K562 (cell line): ENCODE data around the gene ZNF775. TPM values are rescaled to one million over a fixed set of nuclear protein-coding genes. Genes with fewer than 3 reads are reported as not detected.

Source experiments
- ARID1B ChIP-seq: fragments of 450-650 bp; IDR thresholded peaks from 2 replicates; pipeline ENCODE4 v1.6.1; 2016; ENCODE audit warnings: antibody characterized with exemption, mild to moderate bottlenecking, inconsistent platforms
- BACH1 ChIP-seq: fragments of 200-800 bp; sonication (Bioruptor generic); IDR thresholded peaks from 2 replicates; pipeline ENCODE4 v1.6.1; 2016; ENCODE audit warnings: missing genetic modification characterization, missing compliant biosample characterization
- HMG20A ChIP-seq: fragments of 450-650 bp; formaldehyde crosslinking; conservative IDR thresholded peaks from 2 replicates; pipeline ENCODE4 v1.4.0; 2020; ENCODE audit warnings: mild to moderate bottlenecking, mixed read lengths
- MAFG ChIP-seq: fragments of 450-650 bp; conservative IDR thresholded peaks from 2 replicates; pipeline ENCODE4 v1.6.1; 2016; ENCODE audit warnings: missing genetic modification characterization, missing compliant biosample characterization
- MAZ ChIP-seq, 2 experiments: fragments of 450-650 bp in 1 of 2; sonication (generic) in 1 of 2; formaldehyde crosslinking; IDR thresholded peaks in 1 of 2; conservative IDR thresholded peaks in 1 of 2; 2 replicates each; pipeline versions ENCODE4 v1.4.0 to v1.5.0; 2020; ENCODE audit warnings: mild to moderate bottlenecking in 1 of 2, missing genetic modification reagents in 1 of 2
- MBD2 ChIP-seq: sonication (generic); IDR thresholded peaks from 2 replicates; pipeline ENCODE4 v1.6.1; 2016; ENCODE audit warnings: low read depth, borderline replicate concordance
- MXI1 ChIP-seq: IDR thresholded peaks from 2 replicates; pipeline ENCODE4 v1.6.1; 2011; ENCODE audit warnings: low read depth, mild to moderate bottlenecking, improper control_type of control experiment, low read length
- NR2C1 ChIP-seq, 2 experiments: fragments of 450-650 bp; IDR thresholded peaks; 2 replicates each; pipeline ENCODE4 v1.6.1; 2017; ENCODE audit warnings: mild to moderate bottlenecking in 2 of 2, antibody characterized with exemption in 1 of 2, inconsistent platforms in 1 of 2, missing compliant biosample characterization in 1 of 2, missing genetic modification characterization in 1 of 2
- OTX1 ChIP-seq: fragments of 450-650 bp; formaldehyde crosslinking; IDR thresholded peaks from 2 replicates; pipeline ENCODE4 v1.4.0; 2022; ENCODE audit warnings: mild to moderate bottlenecking
- ZNF274 ChIP-seq: IDR thresholded peaks from 2 replicates; pipeline ENCODE4 v1.6.1; 2011; ENCODE audit warnings: low read depth, mild to moderate bottlenecking, low read length, moderate library complexity, borderline replicate concordance
- polyA plus RNA-seq, 8 experiments: library from polyadenylated mRNA; depleted of rRNA in 4 of 8; stranded (reverse) in 5 of 8; unstranded in 3 of 8; fragments of >200 nt; fragmentation: Nextera tagmentation in 2 of 8; fragmentation: Illumina TruSeq in 1 of 8; extraction: Ambion mirVana in 2 of 8; extraction: Trizol in 1 of 8; gene quantifications; 2 replicates each; pipeline versions ENCODE4 v1.2.1 to v1.2.3, GENCODE V29; 2011 to 2014; ENCODE audit warnings: inconsistent platforms in 1 of 8, missing spikeins in 1 of 8
- total RNA-seq, 7 experiments: library from RNA; depleted of rRNA in 6 of 7; stranded (reverse); fragments of >200 nt in 6 of 7; fragmentation: Illumina TruSeq in 2 of 7; extraction: Trizol in 2 of 7; gene quantifications; 2 replicates each; pipeline versions ENCODE4 v1.2.1 to v1.2.3, GENCODE V29; 2011 to 2021; ENCODE audit warnings: low replicate concordance in 1 of 7
- TF ChIP-seq, protein P1 (sequence below), 2 experiments: fragments of 450-650 bp; conservative IDR thresholded peaks; 2 replicates each; pipeline ENCODE4 v1.6.1; 2017; ENCODE audit warnings: mild to moderate bottlenecking in 2 of 2, moderate library complexity in 2 of 2
- TF ChIP-seq, protein P2 (sequence below): sonication (generic); formaldehyde crosslinking; IDR thresholded peaks from 2 replicates; pipeline ENCODE4 v1.8.0; 2022; ENCODE audit warnings: mild to moderate bottlenecking, missing genetic modification reagents
- TF ChIP-seq, protein P3 (sequence below): fragments of 450-650 bp; IDR thresholded peaks from 2 replicates; pipeline ENCODE4 v1.6.1; 2016; ENCODE audit warnings: mild to moderate bottlenecking, moderate library complexity

ZNF775 gene
- total and polyA plus RNA-seq, 9 of the 15 experiments (the other 6 are each of a cell fraction or from before 2014, with no cell fraction given), result 0.04 to 18.7 (median 4.9) TPM

DNA sequence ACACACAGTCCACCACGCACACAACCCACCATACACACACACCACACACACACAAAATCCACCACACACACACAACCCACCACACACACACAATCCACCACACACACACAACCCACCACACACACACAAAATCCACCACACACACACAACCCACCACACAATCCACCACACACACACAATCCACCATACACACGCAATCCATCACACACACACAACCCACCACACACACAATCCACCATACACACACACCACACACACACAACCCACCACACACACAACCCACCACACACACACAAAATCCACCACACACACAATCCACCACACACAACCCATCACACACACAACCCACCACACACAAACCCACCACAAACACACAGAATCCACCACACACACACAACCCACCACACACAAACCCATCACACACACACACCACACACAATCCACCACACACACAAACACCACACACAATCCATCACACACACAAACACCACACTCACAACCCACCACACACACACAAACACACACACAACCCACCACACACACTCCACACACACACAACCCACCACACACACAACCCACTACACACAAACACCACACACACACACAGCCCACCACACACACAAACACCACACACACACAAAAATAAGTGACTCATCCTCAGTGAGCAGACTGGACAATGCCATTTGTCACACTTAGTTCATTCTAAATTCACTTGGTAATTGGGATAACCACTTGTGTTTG lies 19.3 kb upstream of the ZNF775 start (continued):
- TF ChIP-seq MBD2 (no peak), ARID1B (peak; percentile 65), MAZ (CRISPR knock-in tag; conservative IDR thresholded peaks at IDR 0.05 in 1 of 2, IDR thresholded peaks at IDR 0.05 in 1 of 2) (no peak), OTX1 (CRISPR knock-in tag) (peak; percentile 96), HMG20A (CRISPR knock-in tag) (no peak), ZNF274 (no peak), NR2C1 (IDR thresholded peaks at IDR 0.05) (peak; percentile 39; the same call in 1 of the 2 replicates), NR2C1 (tag; IDR thresholded peaks at IDR 0.05) (no peak), BACH1 (tag) (no peak), MXI1 (no peak), MAFG (no peak)
- TF ChIP-seq, protein P1, sequence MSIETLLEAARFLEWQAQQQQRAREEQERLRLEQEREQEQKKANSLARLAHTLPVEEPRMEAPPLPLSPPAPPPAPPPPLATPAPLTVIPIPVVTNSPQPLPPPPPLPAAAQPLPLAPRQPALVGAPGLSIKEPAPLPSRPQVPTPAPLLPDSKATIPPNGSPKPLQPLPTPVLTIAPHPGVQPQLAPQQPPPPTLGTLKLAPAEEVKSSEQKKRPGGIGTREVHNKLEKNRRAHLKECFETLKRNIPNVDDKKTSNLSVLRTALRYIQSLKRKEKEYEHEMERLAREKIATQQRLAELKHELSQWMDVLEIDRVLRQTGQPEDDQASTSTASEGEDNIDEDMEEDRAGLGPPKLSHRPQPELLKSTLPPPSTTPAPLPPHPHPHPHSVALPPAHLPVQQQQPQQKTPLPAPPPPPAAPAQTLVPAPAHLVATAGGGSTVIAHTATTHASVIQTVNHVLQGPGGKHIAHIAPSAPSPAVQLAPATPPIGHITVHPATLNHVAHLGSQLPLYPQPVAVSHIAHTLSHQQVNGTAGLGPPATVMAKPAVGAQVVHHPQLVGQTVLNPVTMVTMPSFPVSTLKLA (conservative IDR thresholded peaks at IDR 0.05), result no peak
- TF ChIP-seq, protein P2, sequence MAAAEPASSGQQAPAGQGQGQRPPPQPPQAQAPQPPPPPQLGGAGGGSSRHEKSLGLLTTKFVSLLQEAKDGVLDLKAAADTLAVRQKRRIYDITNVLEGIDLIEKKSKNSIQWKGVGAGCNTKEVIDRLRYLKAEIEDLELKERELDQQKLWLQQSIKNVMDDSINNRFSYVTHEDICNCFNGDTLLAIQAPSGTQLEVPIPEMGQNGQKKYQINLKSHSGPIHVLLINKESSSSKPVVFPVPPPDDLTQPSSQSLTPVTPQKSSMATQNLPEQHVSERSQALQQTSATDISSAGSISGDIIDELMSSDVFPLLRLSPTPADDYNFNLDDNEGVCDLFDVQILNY, result peak; percentile 2; the same call in 1 of the 2 replicates
- TF ChIP-seq, protein P3, sequence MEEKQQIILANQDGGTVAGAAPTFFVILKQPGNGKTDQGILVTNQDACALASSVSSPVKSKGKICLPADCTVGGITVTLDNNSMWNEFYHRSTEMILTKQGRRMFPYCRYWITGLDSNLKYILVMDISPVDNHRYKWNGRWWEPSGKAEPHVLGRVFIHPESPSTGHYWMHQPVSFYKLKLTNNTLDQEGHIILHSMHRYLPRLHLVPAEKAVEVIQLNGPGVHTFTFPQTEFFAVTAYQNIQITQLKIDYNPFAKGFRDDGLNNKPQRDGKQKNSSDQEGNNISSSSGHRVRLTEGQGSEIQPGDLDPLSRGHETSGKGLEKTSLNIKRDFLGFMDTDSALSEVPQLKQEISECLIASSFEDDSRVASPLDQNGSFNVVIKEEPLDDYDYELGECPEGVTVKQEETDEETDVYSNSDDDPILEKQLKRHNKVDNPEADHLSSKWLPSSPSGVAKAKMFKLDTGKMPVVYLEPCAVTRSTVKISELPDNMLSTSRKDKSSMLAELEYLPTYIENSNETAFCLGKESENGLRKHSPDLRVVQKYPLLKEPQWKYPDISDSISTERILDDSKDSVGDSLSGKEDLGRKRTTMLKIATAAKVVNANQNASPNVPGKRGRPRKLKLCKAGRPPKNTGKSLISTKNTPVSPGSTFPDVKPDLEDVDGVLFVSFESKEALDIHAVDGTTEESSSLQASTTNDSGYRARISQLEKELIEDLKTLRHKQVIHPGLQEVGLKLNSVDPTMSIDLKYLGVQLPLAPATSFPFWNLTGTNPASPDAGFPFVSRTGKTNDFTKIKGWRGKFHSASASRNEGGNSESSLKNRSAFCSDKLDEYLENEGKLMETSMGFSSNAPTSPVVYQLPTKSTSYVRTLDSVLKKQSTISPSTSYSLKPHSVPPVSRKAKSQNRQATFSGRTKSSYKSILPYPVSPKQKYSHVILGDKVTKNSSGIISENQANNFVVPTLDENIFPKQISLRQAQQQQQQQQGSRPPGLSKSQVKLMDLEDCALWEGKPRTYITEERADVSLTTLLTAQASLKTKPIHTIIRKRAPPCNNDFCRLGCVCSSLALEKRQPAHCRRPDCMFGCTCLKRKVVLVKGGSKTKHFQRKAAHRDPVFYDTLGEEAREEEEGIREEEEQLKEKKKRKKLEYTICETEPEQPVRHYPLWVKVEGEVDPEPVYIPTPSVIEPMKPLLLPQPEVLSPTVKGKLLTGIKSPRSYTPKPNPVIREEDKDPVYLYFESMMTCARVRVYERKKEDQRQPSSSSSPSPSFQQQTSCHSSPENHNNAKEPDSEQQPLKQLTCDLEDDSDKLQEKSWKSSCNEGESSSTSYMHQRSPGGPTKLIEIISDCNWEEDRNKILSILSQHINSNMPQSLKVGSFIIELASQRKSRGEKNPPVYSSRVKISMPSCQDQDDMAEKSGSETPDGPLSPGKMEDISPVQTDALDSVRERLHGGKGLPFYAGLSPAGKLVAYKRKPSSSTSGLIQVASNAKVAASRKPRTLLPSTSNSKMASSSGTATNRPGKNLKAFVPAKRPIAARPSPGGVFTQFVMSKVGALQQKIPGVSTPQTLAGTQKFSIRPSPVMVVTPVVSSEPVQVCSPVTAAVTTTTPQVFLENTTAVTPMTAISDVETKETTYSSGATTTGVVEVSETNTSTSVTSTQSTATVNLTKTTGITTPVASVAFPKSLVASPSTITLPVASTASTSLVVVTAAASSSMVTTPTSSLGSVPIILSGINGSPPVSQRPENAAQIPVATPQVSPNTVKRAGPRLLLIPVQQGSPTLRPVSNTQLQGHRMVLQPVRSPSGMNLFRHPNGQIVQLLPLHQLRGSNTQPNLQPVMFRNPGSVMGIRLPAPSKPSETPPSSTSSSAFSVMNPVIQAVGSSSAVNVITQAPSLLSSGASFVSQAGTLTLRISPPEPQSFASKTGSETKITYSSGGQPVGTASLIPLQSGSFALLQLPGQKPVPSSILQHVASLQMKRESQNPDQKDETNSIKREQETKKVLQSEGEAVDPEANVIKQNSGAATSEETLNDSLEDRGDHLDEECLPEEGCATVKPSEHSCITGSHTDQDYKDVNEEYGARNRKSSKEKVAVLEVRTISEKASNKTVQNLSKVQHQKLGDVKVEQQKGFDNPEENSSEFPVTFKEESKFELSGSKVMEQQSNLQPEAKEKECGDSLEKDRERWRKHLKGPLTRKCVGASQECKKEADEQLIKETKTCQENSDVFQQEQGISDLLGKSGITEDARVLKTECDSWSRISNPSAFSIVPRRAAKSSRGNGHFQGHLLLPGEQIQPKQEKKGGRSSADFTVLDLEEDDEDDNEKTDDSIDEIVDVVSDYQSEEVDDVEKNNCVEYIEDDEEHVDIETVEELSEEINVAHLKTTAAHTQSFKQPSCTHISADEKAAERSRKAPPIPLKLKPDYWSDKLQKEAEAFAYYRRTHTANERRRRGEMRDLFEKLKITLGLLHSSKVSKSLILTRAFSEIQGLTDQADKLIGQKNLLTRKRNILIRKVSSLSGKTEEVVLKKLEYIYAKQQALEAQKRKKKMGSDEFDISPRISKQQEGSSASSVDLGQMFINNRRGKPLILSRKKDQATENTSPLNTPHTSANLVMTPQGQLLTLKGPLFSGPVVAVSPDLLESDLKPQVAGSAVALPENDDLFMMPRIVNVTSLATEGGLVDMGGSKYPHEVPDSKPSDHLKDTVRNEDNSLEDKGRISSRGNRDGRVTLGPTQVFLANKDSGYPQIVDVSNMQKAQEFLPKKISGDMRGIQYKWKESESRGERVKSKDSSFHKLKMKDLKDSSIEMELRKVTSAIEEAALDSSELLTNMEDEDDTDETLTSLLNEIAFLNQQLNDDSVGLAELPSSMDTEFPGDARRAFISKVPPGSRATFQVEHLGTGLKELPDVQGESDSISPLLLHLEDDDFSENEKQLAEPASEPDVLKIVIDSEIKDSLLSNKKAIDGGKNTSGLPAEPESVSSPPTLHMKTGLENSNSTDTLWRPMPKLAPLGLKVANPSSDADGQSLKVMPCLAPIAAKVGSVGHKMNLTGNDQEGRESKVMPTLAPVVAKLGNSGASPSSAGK, result no peak
